Measurements from ENCODE around the gene EVA1A.

The EVA1A gene, protein sequence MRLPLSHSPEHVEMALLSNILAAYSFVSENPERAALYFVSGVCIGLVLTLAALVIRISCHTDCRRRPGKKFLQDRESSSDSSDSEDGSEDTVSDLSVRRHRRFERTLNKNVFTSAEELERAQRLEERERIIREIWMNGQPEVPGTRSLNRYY

DNA sequence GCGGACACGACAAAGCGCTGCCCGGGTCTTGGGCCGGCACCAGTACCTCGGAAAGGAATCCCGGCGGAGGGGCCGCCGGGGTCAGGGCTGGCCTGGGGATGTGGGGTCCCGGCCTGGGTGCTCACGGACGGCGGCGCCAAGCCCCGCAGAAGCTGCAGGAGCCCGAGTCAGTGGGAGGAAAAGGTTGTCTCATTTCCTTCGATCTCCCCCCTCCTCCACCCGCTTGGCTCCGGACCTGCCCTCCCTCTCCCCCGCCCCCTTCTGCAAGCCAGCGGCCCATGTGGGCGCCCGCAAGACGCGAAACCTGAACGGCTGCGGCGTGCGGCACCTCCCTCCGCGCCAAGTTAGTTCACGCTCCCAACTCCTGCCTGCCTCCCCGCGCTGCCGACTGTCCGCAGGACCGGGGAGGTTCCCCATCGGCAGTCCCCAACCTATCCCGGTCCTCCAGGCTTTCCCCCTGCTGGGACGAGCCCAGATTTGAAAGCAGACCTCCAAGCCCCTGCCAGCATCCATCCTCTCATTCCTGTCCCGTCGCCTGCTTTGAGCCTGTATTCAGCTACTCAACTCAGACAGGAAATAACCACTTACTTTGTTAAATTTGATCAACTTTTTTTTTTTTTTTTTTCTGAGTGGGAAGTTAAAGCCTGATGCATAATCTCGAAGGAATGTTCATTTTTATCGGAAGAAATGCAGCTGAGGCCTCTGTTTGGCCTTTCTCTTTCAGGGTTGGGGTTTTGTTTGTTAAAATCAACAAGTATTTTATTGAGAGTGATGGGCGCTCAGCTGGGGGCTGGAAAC is at the start of gene EVA1A:
Gene EVA1A, minus strand, starts transcription at position 172 of the 798 bp plus-strand sequence. CDS start 42,799 bp downstream, outside the sequence.
- DNase-seq = no peak

DNA sequence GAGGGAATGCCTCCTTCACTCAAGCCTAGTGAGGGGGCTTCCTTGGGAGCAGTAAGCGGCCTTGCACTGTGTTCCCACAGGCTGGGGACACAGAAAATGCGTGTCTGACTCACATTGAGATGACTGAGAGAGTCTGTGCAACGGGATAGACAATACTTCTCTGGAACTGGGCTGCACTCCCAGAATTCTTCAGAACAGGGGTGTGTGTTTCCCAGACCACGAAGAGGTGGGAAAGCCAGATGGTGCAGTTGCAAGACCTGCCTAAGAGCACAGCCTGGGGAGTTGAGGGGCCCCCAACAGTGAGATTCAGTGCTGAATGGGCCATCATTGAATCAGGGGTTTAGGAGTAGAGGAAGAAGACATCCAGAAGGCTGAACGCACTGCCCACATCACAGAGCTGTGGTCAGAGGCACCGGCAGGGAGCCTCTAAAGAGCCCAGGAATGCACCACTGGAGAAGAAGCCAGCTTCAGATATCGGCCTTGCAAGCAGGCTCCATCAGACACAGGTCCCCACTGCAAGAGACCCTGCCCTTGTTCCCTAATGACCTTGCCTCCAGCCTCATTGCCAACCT is 49.3 kb upstream of the EVA1A start:
- DNase-seq = no peak

DNA sequence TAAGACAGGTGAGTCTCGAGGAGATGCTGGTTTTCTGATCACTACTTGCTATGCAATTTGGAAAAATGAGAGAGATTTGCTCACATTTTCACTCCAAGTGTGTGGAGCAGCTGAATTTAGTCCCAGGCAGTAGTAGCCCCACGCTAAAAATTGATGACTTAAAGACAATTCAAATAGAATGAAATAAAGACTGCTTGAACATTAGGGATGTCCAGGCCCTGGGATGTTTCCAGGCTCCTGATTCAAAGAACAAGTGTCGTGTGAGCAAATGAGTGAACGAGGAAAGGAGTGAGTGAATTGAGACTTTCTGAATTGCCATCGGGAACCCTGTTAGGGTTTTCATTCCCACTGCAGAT is 48.6 kb upstream of the EVA1A start:
- no peak for DNase-seq

DNA sequence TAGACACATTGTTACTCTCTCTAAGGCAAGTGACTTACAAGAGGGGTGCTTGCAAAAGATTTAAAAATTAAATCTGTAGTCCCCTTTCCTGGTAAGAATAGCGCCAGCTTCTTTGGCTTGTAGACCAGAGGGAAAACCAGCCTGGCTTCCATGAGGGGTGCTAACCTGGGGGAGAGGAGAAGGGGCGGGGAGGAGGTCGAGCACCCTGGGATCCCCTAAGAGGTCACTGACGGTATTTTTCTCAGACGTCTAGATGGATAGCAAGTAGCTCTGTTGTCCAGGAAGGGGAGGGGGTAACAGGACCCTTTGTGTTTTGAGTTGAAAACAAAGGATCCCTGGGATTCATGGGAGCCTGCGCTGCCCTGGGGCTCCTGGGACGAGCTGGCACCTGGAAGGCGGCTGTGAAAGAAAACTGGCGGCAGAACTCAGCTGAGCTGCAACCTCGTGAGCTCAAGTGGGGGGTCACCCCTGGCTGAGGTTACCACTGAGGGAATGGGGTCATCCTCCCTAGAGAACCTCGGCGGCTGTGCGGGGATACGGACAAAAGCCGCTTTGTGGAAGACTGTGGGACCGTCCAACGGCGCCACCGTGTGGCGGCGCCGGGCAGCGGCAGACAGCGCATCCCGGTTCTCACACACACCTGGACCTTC is 48.1 kb upstream of the EVA1A start:
- peak; percentile 41 for DNase-seq

DNA sequence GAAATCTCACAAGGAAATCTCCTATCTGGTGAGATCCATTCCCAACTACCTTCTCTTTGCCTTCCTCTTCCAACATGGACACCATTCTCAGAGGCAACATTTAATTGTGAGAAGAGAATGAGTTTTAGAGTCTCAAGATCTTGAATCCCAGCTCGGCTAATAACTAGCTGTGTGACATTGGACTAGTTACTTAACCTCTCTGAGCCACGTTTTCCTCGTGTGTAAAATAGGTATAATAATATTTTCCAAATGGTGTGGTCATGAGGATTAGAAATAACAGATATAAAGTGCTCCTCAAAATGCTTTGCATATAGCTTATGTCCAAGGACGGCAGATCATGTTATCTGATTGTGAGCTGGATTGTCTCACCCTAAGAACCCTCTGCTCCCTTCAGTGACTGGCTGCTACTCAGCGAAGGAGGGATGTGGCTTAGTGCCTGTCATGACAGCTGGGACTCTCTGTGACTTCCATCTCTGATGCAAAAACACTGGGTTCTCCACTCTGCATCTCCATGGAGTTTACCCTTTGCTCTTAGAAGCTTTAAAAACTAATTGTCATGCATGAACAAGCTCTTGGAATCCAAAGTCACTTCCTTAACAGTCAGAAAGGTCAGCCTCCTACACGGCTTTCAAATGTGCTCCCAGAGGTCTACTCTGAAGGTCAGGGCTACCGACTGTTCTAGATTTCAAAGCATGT is 47.4 kb upstream of the EVA1A start:
- no peak for DNase-seq

DNA sequence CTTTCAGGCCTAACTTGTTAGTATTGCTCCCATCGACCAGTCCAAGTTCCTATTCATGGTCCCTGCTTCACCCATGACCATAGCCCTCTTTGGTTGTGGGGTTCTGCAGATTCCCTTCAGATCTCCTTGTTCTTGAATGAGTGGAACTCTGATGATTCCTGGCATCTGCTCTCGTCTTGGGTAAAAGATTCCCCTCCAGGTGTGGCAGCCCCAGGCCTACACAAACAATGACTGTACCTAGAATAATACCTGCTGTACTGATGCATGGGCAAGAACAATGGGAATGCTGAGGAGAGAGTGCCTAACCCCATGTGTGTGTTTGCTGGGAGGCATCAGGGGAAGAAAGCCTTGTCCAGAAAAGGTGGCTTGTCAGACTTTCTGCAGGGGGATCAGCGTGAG is 46.7 kb upstream of the EVA1A start:
- no peak for DNase-seq

DNA sequence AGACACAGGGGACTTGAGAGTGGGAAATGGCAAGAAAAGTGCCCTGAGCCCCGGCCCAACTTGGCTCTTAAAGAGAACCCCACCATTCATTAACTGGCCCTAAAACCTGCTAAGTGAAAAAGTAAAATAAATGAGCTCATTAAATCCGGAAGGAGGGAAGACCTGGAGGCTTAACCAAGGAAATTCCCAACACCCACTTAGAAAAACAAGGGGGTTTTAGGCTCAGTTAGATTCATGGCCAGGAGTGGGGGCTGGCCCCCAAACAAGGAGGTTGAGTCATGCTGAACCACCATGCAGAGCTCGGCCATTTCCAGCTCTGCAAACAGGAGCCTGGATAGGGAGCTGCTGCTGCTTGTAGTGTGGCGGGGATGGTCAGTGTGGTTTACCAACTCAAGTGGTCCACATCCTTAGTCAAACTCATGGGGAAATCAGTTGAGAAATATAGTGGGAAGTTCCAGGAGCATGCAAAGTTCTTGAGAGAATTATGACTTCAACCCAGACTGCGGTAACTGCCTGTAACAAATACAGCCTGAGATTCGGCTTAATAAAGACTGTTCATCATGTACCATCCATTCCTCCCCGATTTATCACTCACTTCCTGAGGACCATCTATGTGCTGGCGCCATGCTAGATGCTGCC is 46.1 kb upstream of the EVA1A start:
- no peak for DNase-seq

DNA sequence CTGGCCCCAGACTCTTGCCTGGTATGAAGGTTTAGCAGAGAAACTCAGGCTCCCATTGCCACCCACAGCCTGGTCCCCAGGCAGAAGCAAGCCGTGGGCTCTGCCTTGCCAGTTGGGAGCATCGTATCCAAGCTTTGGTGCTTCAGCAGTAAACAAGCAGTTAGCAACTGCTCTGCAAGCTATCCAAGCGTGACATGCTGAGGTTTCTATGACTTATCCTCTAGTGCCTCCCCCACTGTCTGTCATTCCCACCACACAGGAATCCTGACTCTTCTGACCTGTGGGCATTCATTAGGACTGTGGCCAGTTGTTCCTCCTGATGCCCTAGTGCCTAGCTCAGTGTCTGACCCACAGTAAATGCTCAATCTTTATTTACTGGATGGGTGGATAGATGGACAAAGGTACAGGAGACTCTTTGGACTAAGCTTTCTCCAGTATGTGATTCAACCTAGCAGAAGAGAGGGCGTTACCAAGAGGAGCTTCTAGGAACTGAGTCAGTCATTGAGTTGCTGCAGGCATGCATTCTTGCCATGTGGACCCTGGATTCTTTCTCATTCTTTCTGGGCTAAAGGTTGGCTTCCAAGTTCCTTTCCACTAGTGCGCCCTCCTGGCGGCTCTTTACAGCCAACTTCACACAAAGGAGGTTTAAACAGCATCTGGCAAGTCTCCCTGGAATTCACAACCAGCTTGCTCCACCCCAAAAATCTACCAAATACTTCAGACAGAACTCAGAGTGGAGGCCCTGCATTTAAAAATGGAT is 45.2 kb upstream of the EVA1A start:
- DNase-seq = no peak

DNA sequence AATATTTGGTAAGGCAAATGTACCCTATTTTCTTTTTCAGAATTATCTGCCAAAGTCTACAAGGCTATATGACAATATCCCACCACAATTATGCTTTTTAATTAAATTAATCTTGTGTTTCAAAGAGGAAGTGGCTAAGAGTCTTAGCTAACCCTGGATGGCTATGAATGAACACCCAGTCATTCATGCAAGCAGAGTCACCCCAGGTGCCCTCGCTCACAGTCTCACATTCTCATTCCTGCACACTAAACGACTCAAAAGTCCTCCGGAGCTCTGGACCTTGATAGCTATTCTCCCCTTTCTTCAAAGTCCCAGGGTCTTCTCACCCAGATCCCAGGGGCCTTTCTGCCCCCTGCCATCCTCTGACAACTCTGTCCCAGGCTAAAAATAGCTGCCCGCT is 43.7 kb upstream of the EVA1A start:
- DNase-seq = no peak

DNA sequence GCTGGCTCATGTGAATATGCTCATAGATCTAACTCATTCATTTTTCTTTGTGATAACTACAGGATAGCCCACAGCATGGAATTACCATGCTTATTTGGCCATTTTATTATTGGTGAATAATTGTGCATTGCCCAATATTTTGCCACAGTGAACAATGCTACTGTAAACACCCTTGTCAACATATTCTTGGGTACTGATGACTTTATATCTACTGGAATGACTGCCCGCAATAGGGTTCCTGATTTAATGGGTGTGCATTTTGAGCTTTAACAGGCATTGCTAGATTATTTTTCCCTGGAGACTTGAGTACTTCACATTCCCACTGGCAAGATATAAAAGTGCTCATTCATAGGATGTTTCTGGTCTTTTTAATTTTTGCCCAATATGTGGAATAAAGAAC is 42.7 kb upstream of the EVA1A start:
- DNase-seq = no peak

DNA sequence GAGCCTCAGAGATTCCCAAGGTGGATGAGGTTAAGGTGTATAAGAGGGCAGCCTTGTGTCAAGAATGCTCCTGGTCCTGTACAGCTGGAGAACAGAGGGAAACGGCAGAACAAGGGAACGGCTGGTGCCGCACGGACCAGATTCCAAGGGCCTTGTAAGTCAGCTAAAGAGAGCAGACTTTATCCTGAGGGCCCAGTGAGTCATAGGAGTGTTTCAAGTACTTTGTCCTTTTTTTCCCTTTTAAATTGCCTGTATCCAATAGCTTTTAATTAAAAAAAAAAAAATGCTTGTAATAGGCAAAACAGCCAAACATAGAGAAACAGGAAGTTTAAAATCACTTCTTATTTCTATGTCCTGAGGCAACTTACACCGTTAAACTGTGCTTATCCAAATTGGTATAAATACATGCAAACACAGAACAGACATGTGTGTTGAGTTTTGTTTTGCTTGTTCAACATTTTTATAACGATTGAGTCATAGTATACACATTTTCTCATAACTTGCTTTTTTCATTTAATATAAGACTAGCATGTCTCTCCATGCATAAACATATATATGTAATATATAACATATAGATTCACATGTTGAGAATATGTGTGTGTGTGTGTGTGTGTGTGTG is 42.1 kb upstream of the EVA1A start:
- no peak for DNase-seq

DNA sequence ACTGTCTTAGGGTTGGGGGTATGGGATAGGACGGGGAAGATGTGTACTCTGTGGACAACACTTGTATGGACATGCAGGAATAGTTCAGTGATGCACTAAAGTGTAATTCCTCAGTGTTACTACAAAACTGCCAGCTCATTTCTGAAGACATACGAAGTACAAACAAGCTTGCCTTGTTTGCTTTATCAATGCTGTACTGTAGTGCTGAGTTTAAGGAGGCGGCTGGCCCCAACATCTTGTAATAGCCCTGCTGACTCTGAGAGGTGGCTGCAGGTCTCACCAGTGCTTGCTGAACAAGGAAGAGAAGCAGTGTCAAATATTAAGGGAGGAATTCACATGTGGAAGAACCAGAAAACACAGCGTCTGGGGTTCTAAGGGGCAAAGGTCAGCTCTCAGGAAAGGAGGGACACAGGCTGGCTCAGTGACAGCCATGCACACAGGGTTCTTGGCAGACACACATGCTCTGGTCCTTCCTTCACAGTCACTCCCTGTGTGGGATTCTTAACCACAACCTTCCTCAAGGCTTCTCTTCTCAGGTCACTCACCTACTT is 39.8 kb upstream of the EVA1A start:
- no peak for DNase-seq

DNA sequence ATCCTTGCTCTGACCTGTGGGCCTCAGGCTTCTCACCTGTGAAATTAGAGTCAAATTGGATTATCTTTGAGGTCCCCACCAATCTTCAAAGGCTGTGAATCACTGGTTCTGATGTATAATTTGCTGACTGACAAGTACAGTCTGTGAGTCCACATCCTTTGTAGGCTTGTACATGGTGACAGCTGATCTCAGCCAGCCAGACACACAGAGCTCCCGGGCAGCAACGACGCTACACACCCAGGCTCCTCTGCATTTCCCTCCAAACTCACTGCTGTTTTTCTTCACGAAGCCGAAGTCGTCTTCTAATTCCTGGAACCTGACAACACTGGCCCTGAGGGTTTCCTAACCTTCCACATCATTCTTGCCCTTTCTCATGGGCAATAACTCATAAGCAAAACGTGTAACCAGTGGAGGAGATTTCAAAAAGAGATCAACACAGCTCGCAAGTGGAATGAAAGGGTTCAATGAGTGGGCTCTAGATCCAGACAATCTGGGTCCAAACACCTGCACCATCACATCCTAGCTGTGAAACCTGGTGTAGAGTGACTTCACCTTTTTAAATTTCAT is 37.9 kb upstream of the EVA1A start:
- DNase-seq = no peak

DNA sequence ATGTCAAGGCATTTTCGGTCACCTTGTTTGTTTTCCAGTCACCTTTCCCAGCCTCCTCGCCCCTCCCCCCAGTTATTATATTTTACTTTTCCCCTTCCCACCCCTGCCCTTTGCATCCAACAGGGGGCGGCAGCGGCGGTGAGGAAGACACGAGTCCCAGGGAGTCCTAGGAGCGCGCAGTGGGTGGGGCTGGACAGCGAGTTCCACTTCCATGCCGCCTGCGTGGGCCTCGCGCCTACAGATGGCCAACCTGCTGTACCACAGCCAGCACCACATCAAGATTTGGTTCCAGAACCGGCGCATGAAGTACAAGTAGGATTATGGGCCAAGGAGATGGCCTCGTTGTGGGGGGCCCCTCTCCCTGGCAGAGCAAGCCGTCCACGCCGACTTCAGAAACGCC is 37.2 kb upstream of the EVA1A start:
- no peak for DNase-seq

DNA sequence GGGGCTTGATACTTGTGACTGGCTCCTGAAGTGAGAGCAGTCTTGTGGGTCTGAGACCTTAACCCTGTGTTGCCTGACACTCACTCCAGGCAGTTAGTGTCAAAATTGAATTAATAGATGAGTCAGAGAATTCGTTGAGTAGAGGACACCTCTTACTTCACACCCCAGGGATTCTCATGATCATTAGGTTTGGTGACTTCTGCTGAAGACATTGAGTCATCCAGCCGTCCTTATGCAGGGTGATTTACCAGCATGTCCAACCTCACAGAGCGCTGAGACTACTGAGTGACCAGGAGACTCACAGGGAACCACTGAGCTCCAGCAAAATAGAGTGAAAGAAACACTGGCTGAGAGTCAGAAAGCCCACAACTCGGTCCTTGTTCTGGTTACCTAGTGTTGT is 36.0 kb upstream of the EVA1A start:
- DNase-seq = no peak

DNA sequence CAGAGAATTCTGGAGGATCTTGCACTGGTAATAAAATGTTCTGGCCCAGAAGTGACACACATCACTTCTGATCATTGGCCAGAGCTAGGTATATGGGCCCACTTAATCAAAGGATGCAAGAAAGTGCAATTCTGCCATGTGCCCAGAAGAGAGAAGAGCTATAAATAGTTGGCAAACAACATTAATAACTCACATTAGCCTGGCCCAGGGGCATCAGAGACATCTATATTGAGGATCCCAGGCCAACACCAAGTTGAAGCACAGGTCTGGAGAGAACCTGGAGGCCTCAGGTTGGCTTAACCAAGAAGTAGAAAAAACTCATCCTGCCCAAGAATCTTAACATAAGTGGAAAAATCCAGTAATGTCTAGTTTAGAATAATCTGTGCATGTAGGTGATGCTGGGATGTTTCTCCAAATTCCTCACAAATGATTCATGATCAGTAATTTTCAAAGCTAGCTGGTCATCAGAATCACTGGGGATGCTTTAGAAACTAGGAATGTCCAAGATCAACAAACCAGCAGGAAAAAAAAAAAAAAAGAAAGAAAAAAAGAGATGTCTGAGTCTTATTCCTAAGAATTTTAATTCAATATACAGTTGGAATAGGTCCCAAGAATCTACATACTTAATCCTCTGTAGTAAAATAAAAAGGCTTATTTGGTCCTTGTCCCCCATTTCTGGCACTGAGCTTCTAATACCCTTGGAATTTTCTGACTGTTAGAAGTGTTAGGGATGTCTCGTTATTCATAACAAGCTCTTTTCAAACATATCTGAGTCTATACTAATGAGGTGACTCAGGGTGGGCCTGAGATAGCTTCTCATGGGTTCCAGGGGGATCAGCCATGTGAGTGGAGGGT is 35.0 kb upstream of the EVA1A start:
- no peak for DNase-seq

DNA sequence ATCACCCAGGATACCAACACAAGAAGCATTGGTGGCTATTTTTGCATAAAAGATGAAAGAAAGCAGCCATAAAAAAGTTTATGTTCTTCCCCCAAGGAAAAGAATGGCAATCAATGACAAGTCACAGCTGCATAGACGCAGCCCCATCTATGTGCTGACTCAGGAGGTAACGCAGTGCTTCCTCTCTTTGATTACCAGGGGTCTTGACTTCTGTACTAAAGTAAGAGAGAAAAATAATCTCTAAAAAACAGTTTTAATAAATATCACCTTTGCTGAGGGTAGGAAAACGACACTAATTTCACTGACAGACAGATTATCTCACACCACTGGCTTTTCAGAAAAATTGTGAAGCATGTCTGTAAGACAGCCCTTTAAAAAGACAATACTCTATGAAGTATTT is 33.9 kb upstream of the EVA1A start:
- DNase-seq = no peak

DNA sequence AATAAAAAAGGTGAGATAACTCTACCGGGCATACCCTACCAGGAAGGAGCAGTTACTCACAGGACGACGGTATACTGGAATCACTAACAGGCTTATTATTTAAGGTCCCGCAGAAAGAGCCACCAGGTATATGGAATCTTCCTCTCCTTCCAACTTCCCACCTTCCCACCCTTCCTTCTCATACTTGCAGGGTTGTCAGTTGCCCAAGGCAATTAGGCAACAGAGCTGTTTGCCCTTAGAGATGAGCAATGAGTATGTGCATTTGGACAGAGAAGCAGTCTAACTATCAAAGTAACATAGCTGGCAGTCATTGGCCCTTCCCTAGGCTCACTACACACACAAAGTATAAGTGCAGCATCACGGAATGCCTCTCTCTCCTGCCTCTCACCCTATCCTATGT is 32.1 kb upstream of the EVA1A start:
- DNase-seq = no peak

DNA sequence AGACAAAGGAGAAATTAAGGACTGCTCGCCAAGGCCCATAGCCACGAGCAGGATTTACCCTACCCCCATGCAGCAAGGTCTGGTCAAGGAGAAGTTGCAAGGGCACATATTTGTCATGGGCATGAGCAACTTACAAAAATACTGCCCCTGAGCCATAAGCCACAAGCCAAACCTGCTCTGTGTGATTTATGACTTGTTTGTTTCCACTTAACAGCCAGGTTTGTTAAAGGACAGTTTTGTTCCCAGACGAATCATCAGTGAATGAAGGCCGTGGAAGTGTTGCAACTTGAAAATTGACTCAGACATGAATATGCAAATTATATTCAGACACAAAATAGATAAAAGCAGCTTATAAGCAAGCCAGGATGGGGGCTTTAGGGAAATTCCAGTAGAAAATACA is 31.3 kb upstream of the EVA1A start:
- no peak for DNase-seq

All from NCI-H1694 treated with DMSO at 0.1 percent for 48 hours (cell line).